ENCODE measurements around the gene NFAM1.

- no peak for TF ChIP-seq CTCF (IDR thresholded peaks at IDR 0.05; ENCODE audit: low read depth, low read length, poor library complexity, severe bottlenecking)
- no peak for TF ChIP-seq EZH2phosphoT487 (IDR thresholded peaks at IDR 0.05; ENCODE audit: borderline replicate concordance, low read length)
Measured at GRCh38 chr22:42475122-42475521, 42.9 kb upstream of the NFAM1 start.

All from DOHH2 (cell line).